ENCODE measurements around the gene GMEB2.
"Not testable (repeated sequence)": the region's sequence is repeated elsewhere in the genome, so short reads cannot be mapped to it uniquely, and the experiment has no call there.

The GMEB2 gene

DNA sequence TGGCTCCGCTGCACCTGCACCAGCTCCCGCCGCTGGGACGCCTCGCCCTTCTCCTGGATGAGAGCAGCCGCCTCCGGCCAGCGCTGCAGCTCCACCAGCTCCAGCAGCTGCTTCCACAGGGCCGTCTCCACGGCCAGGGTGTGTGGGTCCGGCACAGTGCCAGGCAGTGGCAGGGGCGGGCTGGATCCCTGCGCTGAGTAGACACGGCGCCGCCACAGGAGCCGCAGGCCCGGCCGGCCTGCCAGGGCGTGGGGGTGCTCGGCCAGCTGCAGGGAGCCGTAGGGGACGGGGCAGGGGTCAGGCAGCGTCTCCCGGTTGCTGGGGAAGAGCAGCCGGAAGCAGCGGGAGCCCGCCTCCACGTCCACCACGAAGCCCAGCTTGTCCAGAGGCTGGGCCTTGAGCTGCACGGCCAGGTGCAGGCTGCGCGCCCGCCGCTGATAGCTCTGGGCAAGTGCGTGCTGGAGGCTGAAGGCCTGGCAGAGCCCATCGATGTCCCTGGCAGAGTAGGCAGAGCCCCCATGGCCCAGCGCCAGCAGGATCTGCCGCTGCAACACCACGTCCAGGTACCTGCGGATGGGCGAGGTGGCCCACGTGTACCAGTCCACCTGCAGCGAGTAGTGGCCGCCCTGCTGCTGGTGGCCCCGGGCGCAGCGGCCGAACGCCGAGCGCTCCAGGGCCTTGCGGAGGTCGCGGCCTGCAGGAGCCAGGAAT, 63.5 kb downstream of the GMEB2 start:
- Histone ChIP-seq H3K9ac (ENCODE audit: low read depth, low read length) (no peak overlapping the region), H3K27me3 (ENCODE audit: control insufficient read depth, insufficient read depth, low read length) (no peaks in the 10 kb centered on the region), H3K36me3 (ENCODE audit: insufficient read depth, low read length) (peaks cover 11% of the 10 kb centered on the region), H3K4me1 (ENCODE audit: control insufficient read depth, insufficient read depth, low read length) (no peaks in the 10 kb centered on the region), H3K4me3 (ENCODE audit: low read length) (no peak overlapping the region), H3K9me3 (replicated peaks; ENCODE audit: low read length) (no peaks in the 10 kb centered on the region), H3K4me2 (ENCODE audit: low read length) (no peak overlapping the region)

DNA sequence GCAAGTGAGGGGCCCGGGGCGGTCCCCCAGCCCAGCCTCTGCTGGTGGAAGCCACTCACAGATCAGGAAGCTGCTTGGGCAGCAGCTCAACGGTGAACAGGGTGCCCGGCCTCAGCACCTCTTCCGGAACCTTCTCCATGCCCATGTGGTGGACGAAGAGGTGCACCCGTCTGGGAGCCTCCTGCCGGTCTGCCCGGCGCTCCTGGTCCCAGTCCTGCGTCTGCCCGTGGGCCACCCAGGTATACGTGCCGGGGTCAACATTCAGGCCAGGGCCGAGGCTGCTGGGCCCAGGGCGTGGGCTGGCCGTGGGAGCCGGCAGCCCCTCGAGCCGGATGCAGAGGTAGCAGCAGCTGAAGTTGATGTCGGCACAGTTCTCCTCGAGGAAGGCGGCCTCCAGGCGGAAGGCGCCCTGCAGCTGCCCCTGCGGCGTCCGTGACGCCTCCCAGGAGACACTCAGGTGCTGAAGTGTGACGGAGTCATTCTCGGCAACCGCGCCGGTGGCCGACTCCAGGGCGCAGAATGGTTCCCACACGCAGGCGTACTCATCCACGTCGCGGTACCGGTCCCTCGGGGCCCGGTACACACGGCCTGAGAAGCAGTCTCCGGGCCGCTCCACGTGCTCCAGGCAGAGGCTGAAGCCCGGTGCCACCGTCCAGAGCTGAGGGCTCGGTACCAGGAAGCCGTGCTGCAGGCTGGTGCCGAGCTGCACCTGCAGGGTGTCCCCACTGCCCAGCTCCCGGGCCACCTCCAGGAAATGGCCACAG, 64.3 kb downstream of the GMEB2 start:
- Histone ChIP-seq H3K9me3 (replicated peaks; ENCODE audit: low read length) (no peaks in the 10 kb centered on the region), H3K27me3 (ENCODE audit: control insufficient read depth, insufficient read depth, low read length) (no peaks in the 10 kb centered on the region), H3K4me2 (ENCODE audit: low read length) (no peak overlapping the region), H3K4me1 (ENCODE audit: control insufficient read depth, insufficient read depth, low read length) (no peaks in the 10 kb centered on the region), H3K9ac (ENCODE audit: low read depth, low read length) (no peak overlapping the region), H3K4me3 (ENCODE audit: low read length) (no peak overlapping the region), H3K36me3 (ENCODE audit: insufficient read depth, low read length) (peaks cover 11% of the 10 kb centered on the region)

DNA sequence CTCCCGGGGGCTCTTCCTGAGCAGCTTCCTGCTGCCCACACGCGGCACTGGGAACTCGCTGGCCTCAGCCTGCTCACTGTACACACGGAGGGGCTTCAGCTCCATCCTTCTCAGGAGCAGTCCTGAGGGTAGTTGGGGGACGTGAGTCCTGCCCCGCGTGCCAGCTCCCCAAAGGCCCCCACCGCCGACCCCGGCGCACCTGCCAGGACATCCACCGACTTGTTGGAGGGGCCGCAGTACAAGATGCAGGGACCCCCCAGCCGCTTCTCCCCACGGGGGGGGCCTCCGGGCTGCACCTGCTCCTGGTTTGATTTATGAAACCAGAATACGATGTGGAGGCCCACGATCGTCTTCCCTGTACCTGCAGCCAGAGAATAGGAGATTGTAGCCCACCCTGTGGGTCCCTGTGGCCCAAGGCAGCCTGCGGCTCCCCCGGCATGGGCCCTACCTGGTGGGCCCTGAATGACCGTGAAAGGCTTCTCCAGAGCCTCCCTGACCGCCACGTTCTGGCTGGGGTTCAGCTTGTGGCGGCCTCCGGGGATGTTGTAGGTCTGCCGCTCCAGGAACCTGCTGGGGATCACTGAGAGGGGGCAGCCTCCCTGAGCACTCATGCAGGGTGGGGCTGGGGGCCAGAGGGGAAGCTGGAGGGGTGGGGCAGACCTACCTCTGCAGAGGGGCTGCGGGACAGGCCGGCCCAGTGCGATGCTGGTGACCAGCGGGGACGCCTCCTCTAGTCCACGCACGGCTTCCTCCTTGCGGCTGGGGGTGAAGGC, 65.1 kb downstream of the GMEB2 start:
- Histone ChIP-seq H3K36me3 (ENCODE audit: insufficient read depth, low read length) (peaks cover 10% of the 10 kb centered on the region), H3K4me3 (ENCODE audit: low read length) (no peak overlapping the region), H3K9ac (ENCODE audit: low read depth, low read length) (no peak overlapping the region), H3K4me2 (ENCODE audit: low read length) (no peak overlapping the region), H3K4me1 (ENCODE audit: control insufficient read depth, insufficient read depth, low read length) (no peaks in the 10 kb centered on the region), H3K9me3 (replicated peaks; ENCODE audit: low read length) (no peaks in the 10 kb centered on the region), H3K27me3 (ENCODE audit: control insufficient read depth, insufficient read depth, low read length) (no peaks in the 10 kb centered on the region)

DNA sequence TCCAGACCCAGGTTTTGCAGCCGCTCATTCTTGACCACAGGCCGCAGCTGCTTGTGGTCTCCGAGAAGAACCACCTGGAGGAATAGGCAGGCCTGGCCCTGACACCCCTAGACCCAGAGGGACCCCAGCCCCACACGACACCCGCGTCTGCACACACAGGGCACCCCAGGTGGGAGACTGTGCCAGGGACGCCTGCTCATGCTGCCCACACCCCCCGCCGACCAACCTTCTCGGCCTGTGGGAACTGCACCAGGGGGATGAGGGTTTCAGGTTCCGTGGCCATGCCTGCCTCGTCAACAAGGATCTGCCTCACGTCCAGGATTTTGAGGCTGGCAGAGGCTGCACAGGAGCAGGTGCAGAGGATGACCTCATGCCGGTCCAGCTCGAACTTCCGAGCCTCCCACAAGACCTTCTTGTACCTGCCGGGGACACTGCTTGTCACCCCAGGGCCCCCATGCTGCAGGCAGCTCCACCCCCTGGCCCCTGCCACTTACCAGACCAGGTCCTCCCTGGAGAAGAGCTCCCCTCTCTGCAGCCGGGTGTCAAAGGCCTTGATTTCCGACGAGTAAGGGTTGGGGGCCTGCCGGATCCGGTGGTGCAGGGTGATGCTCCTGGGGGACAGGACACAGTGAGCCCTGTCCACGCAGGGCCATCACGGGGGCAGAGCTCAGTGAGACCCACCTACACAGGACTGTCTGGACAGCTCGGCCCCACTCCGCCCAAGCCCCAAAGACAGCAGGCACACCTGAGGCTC, 65.9 kb downstream of the GMEB2 start:
- peaks cover 8% of the 10 kb centered on the region for H3K36me3 ChIP-seq (ENCODE audit: insufficient read depth, low read length)
- no peaks in the 10 kb centered on the region for H3K9me3 ChIP-seq (replicated peaks; ENCODE audit: low read length)
- no peaks in the 10 kb centered on the region for H3K4me1 ChIP-seq (ENCODE audit: control insufficient read depth, insufficient read depth, low read length)
- no peak overlapping the region for H3K4me2 ChIP-seq (ENCODE audit: low read length)
- no peak overlapping the region for H3K9ac ChIP-seq (ENCODE audit: low read depth, low read length)
- no peaks in the 10 kb centered on the region for H3K27me3 ChIP-seq (ENCODE audit: control insufficient read depth, insufficient read depth, low read length)
- H3K4me3 ChIP-seq (ENCODE audit: low read length): no peak overlapping the region

DNA sequence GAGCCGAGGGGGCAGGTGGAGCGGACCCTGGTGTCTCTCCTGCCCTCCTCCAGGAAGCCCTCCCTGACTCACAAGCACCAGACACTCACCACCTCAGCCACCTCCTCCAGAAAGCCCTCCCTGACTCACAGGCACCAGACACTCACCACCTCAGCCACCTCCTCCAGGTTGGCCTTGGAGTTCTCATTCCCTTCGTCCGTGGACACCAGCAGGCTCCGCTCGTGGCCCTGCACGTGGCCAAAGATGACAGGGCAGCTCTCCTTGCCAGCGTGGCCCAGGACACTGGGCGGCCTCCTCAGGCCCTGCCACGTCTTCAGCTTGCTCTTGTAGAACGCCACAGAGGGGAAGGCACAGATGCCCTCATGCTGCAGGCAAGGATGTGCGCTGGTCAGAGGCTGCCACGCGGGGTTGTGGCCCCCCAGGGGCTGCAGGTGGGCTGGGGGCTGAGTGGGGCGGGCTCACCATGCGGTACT, 66.5 kb downstream of the GMEB2 start:
- H3K36me3 ChIP-seq (ENCODE audit: insufficient read depth, low read length): peaks cover 5% of the 10 kb centered on the region
- H3K4me1 ChIP-seq (ENCODE audit: control insufficient read depth, insufficient read depth, low read length): no peaks in the 10 kb centered on the region
- H3K27me3 ChIP-seq (ENCODE audit: control insufficient read depth, insufficient read depth, low read length): no peaks in the 10 kb centered on the region
- H3K9ac ChIP-seq (ENCODE audit: low read depth, low read length): no peak overlapping the region
- H3K9me3 ChIP-seq (replicated peaks; ENCODE audit: low read length): no peaks in the 10 kb centered on the region
- H3K4me3 ChIP-seq (ENCODE audit: low read length): no peak overlapping the region
- H3K4me2 ChIP-seq (ENCODE audit: low read length): no peak overlapping the region

DNA sequence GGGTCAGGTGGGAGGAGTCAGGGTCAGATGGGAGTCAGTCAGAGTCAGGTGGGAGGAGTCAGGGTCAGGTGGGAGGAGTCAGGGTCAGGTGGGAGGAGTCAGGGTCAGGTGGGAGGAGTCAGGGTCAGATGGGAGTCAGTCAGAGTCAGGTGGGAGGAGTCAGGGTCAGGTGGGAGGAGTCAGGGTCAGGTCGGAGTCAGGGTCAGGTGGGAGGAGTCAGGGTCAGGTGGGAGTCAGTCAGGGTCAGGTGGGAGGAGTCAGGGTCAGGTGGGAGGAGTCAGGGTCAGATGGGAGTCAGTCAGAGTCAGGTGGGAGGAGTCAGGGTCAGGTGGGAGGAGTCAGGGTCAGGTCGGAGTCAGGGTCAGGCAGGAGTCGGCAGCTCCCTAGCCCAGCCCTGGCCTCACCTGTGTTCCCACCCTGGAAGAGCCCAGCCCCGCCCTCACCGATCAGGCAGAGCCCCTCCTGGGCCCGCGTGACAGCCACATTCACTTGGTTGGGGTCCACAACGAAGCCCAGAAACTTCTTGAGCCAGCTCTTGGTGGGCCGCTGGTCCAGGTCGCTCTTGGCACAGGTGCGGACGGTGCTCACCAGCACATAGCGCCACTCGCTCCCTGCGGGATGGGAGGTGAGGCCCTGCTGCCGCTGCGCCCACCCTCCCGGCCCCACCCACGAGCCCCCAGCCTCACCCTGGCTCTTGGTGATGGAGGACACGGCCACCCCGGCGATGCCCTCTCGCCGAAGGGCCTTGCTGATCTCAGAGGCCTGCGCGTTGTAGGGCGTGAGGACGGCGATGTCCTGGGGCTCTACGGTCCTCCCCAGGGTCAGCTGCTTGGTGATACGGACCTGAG, 67.2 kb downstream of the GMEB2 start:
- not testable (repeated sequence) for H3K9ac ChIP-seq (ENCODE audit: low read depth, low read length); H3K27me3 ChIP-seq (ENCODE audit: control insufficient read depth, insufficient read depth, low read length); H3K4me1 ChIP-seq (ENCODE audit: control insufficient read depth, insufficient read depth, low read length); H3K4me3 ChIP-seq (ENCODE audit: low read length); H3K9me3 ChIP-seq (replicated peaks; ENCODE audit: low read length); H3K4me2 ChIP-seq (ENCODE audit: low read length); H3K36me3 ChIP-seq (ENCODE audit: insufficient read depth, low read length)

DNA sequence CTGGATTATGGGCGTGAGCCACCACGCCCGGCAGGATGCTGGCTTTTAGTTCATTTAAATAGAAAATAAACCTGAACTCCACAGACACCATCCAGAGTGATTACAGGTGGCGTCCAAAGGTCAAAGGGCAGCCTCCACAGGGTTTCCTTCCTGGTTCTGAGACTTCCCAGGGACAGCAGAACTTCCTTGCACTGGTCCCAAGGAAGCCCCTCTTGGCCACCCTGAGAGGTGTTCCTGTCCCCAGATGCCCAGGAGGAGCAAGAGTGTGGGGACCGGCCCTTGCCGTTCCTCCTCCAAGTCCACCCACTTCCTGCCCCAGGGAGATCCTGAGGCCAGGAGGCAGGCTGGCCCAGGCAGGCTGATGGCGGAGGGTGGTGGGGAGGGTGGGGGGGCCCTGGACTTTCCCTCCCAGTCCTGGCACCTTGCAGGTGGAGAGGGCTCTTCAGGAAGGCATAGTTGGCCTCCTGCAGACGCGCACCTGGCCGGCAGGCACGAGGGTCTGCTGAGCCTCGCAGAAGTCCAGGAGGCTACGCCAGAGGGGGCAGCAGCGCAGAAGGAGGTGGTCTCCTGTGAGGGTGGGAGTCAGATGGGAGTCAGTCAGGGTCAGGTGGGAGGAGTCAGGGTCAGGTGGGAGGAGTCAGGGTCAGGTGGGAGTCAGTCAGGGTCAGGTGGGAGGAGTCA, 68.0 kb downstream of the GMEB2 start:
- Histone ChIP-seq H3K4me1 (ENCODE audit: control insufficient read depth, insufficient read depth, low read length) (no peaks in the 10 kb centered on the region), H3K27me3 (ENCODE audit: control insufficient read depth, insufficient read depth, low read length) (no peaks in the 10 kb centered on the region), H3K9ac (ENCODE audit: low read depth, low read length) (no peak overlapping the region), H3K4me2 (ENCODE audit: low read length) (no peak overlapping the region), H3K4me3 (ENCODE audit: low read length) (no peak overlapping the region), H3K9me3 (replicated peaks; ENCODE audit: low read length) (no peaks in the 10 kb centered on the region), H3K36me3 (ENCODE audit: insufficient read depth, low read length) (peaks cover 5% of the 10 kb centered on the region)

DNA sequence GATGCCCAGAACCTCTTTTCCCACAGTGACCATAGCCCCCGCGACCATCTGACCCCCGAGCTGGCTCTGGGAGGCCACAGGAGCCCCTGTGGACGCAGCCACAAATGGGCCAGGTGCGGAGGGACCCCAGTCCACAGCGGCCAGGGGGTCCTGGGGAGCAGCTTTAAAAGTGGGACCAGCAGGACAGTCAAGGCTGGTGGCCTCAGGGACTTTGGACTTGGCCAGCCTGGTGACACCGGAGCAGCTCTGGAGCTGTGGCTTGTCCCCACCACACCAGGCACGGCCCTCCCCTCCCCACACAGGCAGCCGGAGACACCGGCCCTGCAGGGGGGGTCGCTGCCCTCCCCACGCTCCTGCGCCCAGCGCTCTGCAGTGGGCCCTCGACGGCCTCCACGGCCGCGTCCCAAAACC, 69.4 kb downstream of the GMEB2 start:
- Histone ChIP-seq H3K9ac (ENCODE audit: low read depth, low read length) (no peak overlapping the region), H3K9me3 (replicated peaks; ENCODE audit: low read length) (no peaks in the 10 kb centered on the region), H3K4me2 (ENCODE audit: low read length) (no peak overlapping the region), H3K4me1 (ENCODE audit: control insufficient read depth, insufficient read depth, low read length) (peaks cover 3% of the 10 kb centered on the region), H3K4me3 (ENCODE audit: low read length) (no peak overlapping the region), H3K36me3 (ENCODE audit: insufficient read depth, low read length) (peaks cover 5% of the 10 kb centered on the region), H3K27me3 (ENCODE audit: control insufficient read depth, insufficient read depth, low read length) (peaks cover 3% of the 10 kb centered on the region)

DNA sequence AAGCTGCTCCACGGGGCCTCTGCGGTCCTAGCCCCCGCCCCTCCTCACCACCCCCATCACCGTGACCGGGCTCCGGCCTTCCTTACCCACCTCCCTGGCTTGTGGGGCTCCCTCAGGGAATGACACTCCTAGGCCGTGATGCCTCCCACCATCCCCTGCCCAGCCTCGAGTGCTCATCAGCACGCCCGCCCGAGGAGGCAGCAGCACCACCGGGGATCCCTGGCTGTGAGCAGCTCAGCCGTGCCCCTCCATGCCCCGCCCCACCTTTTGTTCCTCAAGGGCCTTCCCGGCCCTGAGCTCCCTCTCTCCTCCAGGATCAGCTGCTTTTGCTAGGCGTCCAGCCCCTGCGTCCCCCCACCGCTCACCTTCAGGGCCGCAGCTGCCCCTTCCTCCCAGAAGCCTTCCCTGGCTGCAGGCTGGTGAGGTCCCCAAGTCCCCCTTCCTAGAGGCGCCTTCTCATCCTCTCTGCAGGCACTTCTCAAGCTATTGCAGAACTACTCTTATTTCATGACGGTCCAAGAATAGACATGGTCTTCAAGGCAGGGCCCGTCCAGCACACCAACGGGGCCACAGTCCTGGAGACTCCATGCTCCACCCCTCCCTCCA, 69.9 kb downstream of the GMEB2 start:
- no peaks in the 10 kb centered on the region for H3K9me3 ChIP-seq (replicated peaks; ENCODE audit: low read length)
- no peak overlapping the region for H3K4me3 ChIP-seq (ENCODE audit: low read length)
- no peak overlapping the region for H3K4me2 ChIP-seq (ENCODE audit: low read length)
- H3K36me3 ChIP-seq (ENCODE audit: insufficient read depth, low read length): peaks cover 5% of the 10 kb centered on the region
- H3K9ac ChIP-seq (ENCODE audit: low read depth, low read length): no peak overlapping the region
- H3K4me1 ChIP-seq (ENCODE audit: control insufficient read depth, insufficient read depth, low read length): peaks cover 3% of the 10 kb centered on the region
- H3K27me3 ChIP-seq (ENCODE audit: control insufficient read depth, insufficient read depth, low read length): peaks cover 3% of the 10 kb centered on the region

Data from skeletal muscle satellite cell (primary cell).